Measurements from ENCODE around the gene ELL.
"Not testable (repeated sequence)": the region's sequence is repeated elsewhere in the genome, so short reads cannot be mapped to it uniquely, and the experiment has no call there.

Gene ELL

GRCh38 chr19:18521692-18522123 is at the start of gene ELL:
ELL (minus strand) TSS chr19:18522070; CDS start chr19:18522055, 15 bp downstream.
- DNase-seq = no peak

- DNase-seq = no peak
Observed at GRCh38 chr19:18568367-18568766, 46.5 kb upstream of the ELL start.

GRCh38 chr19:18566953-18567352 is 45.1 kb upstream of the ELL start:
- DNase-seq = no peak

GRCh38 chr19:18562086-18562485 is 40.2 kb upstream of the ELL start:
- no peak for DNase-seq

- no peak for DNase-seq
Observed at GRCh38 chr19:18559685-18560084, 37.8 kb upstream of the ELL start.

GRCh38 chr19:18558604-18559003 is 36.7 kb upstream of the ELL start:
- no peak for DNase-seq

- no peak for DNase-seq
Observed at GRCh38 chr19:18558202-18558555, 36.3 kb upstream of the ELL start.

- DNase-seq = peak; percentile 99
Observed at GRCh38 chr19:18557411-18558201, 35.7 kb upstream of the ELL start, which contains the start of gene KXD1. KXD1 (plus strand) TSS chr19:18557870; CDS start chr19:18562057, 4,187 bp downstream.

- DNase-seq = no peak
Observed at GRCh38 chr19:18551631-18552030, 29.8 kb upstream of the ELL start.

- peak; percentile 87 for DNase-seq
Observed at GRCh38 chr19:18543814-18544475, 22.1 kb upstream of the ELL start.

GRCh38 chr19:18542941-18543813 is 21.3 kb upstream of the ELL start, which contains the start of gene FKBP8:
FKBP8 (minus strand) TSS chr19:18543573; CDS start chr19:18541970, 1,603 bp downstream.
- peak; percentile 92 for DNase-seq

- DNase-seq = no peak
Observed at GRCh38 chr19:18541992-18542940, 20.4 kb upstream of the ELL start.

GRCh38 chr19:18541258-18541991 is 19.6 kb upstream of the ELL start:
- no peak for DNase-seq

- not testable (repeated sequence) for DNase-seq
Observed at GRCh38 chr19:18540200-18540599, 18.3 kb upstream of the ELL start.

- DNase-seq = no peak
Observed at GRCh38 chr19:18539372-18539771, 17.5 kb upstream of the ELL start.

- no peak for DNase-seq
Observed at GRCh38 chr19:18538115-18538514, 16.2 kb upstream of the ELL start.

- no peak for DNase-seq
Observed at GRCh38 chr19:18537431-18537830, 15.6 kb upstream of the ELL start.

GRCh38 chr19:18536475-18536874 is 14.6 kb upstream of the ELL start:
- no peak for DNase-seq

- DNase-seq = no peak
Observed at GRCh38 chr19:18533058-18533457, 11.2 kb upstream of the ELL start.

- DNase-seq = no peak
Observed at GRCh38 chr19:18532168-18532890, 10.5 kb upstream of the ELL start.

- no peak for DNase-seq
Observed at GRCh38 chr19:18531485-18531884, 9.6 kb upstream of the ELL start.

Data from CD4-positive, alpha-beta T cell treated with Interleukin-15 for 1 hour (primary cell).